WTC11 (cell line): ENCODE data around the gene TMEM235. TPM values are rescaled to one million over a fixed set of nuclear protein-coding genes. Genes with fewer than 3 reads are reported as not detected.
A peak's percentile ranks its signal among the peaks of the same experiment; 100 is the strongest.

Experiments used
- ATAC-seq: fragments of 200-7000 bp; cut with Tn5 transposase; 2 replicates; pipeline ENCODE4 v1.10.0; 2021; ENCODE audit warnings: mild to moderate bottlenecking, moderate library complexity
- CTCF ChIA-PET: fragments of 300-600 bp; sonication (Branson Sonifier 250); formaldehyde crosslinking; loops from one replicate; lab custom pipeline; 2021; ENCODE audit warnings: antibody characterized with exemption; lab: Charles Lee
- POLR2A ChIA-PET: fragments of 350-600 bp; sonication (Branson Sonifier 250); formaldehyde crosslinking; loops from one replicate; lab custom pipeline; 2021; ENCODE audit warnings: antibody characterized with exemption; lab: Charles Lee
- DNase-seq: peaks from one replicate; pipeline ENCODE4 v3.0.0; 2021; ENCODE audit warnings: low spot score
- H3K27ac Mint-ChIP-seq: 2 replicates; pipeline ENCODE4 v1.8.0; 2021; ENCODE audit warnings: mixed read lengths
- H3K27me3 Mint-ChIP-seq: 2 replicates; pipeline ENCODE4 v1.8.0; 2021; ENCODE audit warnings: low read depth, mild to moderate bottlenecking, moderate library complexity, mixed read lengths
- H3K36me3 Mint-ChIP-seq: 2 replicates; pipeline ENCODE4 v1.8.0; 2021; ENCODE audit warnings: mixed read lengths
- H3K4me1 Mint-ChIP-seq: 2 replicates; pipeline ENCODE4 v1.8.0; 2022; ENCODE audit warnings: mixed read lengths
- H3K4me3 Mint-ChIP-seq: 2 replicates; pipeline ENCODE4 v1.8.0; 2021; ENCODE audit warnings: mild to moderate bottlenecking, moderate library complexity, mixed read lengths
- H3K9me3 Mint-ChIP-seq: 2 replicates; pipeline ENCODE4 v1.8.0; 2021; ENCODE audit warnings: mixed read lengths
- FOXJ3 ChIP-seq: sonication (generic); formaldehyde crosslinking; IDR thresholded peaks from 2 replicates; pipeline ENCODE4 v1.9.0; 2021; ENCODE audit warnings: missing genetic modification reagents, mild to moderate bottlenecking, borderline replicate concordance
- GRHL2 ChIP-seq: fragments of 250-450 bp; sonication (Bioruptor Pico); IDR thresholded peaks from 2 replicates; pipeline ENCODE4 v1.8.0; 2022; ENCODE audit warnings: mild to moderate bottlenecking, moderate library complexity; ENCODE audit not compliant: insufficient replicate concordance, severe bottlenecking
- HMGA2 ChIP-seq: fragments of 250-450 bp; sonication (Bioruptor Pico); IDR thresholded peaks from 2 replicates; pipeline ENCODE4 v1.4.0; 2021; ENCODE audit warnings: mild to moderate bottlenecking, moderate library complexity
- IRF2 ChIP-seq: sonication (generic); formaldehyde crosslinking; IDR thresholded peaks from 2 replicates; pipeline ENCODE4 v1.8.0; 2022; ENCODE audit warnings: low read depth, missing genetic modification reagents, borderline replicate concordance
- MXD4 ChIP-seq: fragments of 250-450 bp; sonication (Bioruptor Pico); IDR thresholded peaks from 2 replicates; pipeline ENCODE4 v1.8.0; 2021; ENCODE audit warnings: mild to moderate bottlenecking, moderate library complexity, borderline replicate concordance
- NFYB ChIP-seq: sonication (generic); formaldehyde crosslinking; conservative IDR thresholded peaks from 2 replicates; pipeline ENCODE4 v1.8.0; 2022; ENCODE audit warnings: low read depth, missing genetic modification reagents
- NR2C2 ChIP-seq: sonication (generic); formaldehyde crosslinking; IDR thresholded peaks from 2 replicates; pipeline ENCODE4 v1.8.0; 2022; ENCODE audit warnings: mild to moderate bottlenecking, missing genetic modification reagents
- RELA ChIP-seq: sonication (generic); formaldehyde crosslinking; IDR thresholded peaks from 2 replicates; pipeline ENCODE4 v1.8.1; 2022; ENCODE audit warnings: missing genetic modification reagents, mild to moderate bottlenecking, borderline replicate concordance
- SMAD3 ChIP-seq: sonication (generic); formaldehyde crosslinking; IDR thresholded peaks from 2 replicates; pipeline ENCODE4 v1.8.0; 2022; ENCODE audit warnings: missing genetic modification reagents, mild to moderate bottlenecking, borderline replicate concordance
- SP1 ChIP-seq: sonication (generic); formaldehyde crosslinking; conservative IDR thresholded peaks from 2 replicates; pipeline ENCODE4 v1.8.1; 2022; ENCODE audit warnings: missing genetic modification reagents
- TEAD1 ChIP-seq: sonication (generic); formaldehyde crosslinking; IDR thresholded peaks from 2 replicates; pipeline ENCODE4 v1.8.0; 2022; ENCODE audit warnings: mild to moderate bottlenecking, missing genetic modification reagents
- TEAD4 ChIP-seq: sonication (generic); formaldehyde crosslinking; IDR thresholded peaks from 2 replicates; pipeline ENCODE4 v1.8.0; 2022; ENCODE audit warnings: mild to moderate bottlenecking, missing genetic modification reagents
- ZNF281 ChIP-seq: sonication (generic); formaldehyde crosslinking; IDR thresholded peaks from 2 replicates; pipeline ENCODE4 v1.8.0; 2023; ENCODE audit warnings: mild to moderate bottlenecking, missing genetic modification reagents
- ZNF416 ChIP-seq: fragments of 250-450 bp; sonication (Bioruptor Pico); IDR thresholded peaks from 2 replicates; pipeline ENCODE4 v1.9.0; 2021; ENCODE audit warnings: mild to moderate bottlenecking, inconsistent platforms
- ZNF423 ChIP-seq: fragments of 250-450 bp; sonication (Bioruptor Pico); IDR thresholded peaks from 2 replicates; pipeline ENCODE4 v2.1.2; 2022; ENCODE audit warnings: mild to moderate bottlenecking, moderate library complexity
- total RNA-seq: library from RNA; stranded (reverse); gene quantifications from 3 replicates; pipeline ENCODE4 v1.2.3, GENCODE V29; 2021
- TF ChIP-seq, protein P1 (sequence below): sonication (generic); formaldehyde crosslinking; IDR thresholded peaks from 2 replicates; pipeline ENCODE4 v1.8.1; 2023; ENCODE audit warnings: mild to moderate bottlenecking, moderate library complexity, missing genetic modification reagents
- TF ChIP-seq, protein P2 (sequence below): fragments of 250-450 bp; sonication (Bioruptor Pico); IDR thresholded peaks from 2 replicates; pipeline ENCODE4 v2.1.2; 2022; ENCODE audit warnings: mild to moderate bottlenecking, moderate library complexity
- TF ChIP-seq, protein P3 (sequence below): fragments of 250-450 bp; sonication (Bioruptor Pico); IDR thresholded peaks from 2 replicates; pipeline ENCODE4 v1.9.0; 2021; ENCODE audit warnings: moderate library complexity, mild to moderate bottlenecking, inconsistent platforms, borderline replicate concordance
- TF ChIP-seq, protein P4 (sequence below): sonication (generic); formaldehyde crosslinking; IDR thresholded peaks from 2 replicates; pipeline ENCODE4 v1.8.0; 2023; ENCODE audit warnings: missing genetic modification reagents, mild to moderate bottlenecking, borderline replicate concordance

The TMEM235 gene
- total RNA-seq, 1 experiment from 2014 or later = 0.24 TPM

DNA sequence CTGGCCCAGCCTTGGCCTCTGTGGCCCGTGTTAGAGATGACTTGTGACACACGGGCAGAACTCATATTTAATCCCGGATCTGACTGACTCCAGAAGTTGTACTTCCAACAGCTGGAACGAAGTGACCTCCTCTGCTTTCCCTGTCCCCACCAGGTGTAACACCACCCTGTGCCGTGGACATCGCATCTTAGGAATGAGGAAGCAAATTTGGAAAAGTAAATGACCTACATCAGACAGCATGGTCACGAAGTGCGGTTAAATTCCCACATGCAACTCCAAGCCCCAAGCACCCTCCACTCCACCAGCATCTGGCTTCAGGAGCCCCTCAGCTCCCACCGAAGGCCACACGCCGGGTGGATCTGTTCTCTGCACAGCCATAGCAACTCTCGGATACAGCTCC, 47.5 kb upstream of the TMEM235 start (continued):
- TF ChIP-seq, protein P1, sequence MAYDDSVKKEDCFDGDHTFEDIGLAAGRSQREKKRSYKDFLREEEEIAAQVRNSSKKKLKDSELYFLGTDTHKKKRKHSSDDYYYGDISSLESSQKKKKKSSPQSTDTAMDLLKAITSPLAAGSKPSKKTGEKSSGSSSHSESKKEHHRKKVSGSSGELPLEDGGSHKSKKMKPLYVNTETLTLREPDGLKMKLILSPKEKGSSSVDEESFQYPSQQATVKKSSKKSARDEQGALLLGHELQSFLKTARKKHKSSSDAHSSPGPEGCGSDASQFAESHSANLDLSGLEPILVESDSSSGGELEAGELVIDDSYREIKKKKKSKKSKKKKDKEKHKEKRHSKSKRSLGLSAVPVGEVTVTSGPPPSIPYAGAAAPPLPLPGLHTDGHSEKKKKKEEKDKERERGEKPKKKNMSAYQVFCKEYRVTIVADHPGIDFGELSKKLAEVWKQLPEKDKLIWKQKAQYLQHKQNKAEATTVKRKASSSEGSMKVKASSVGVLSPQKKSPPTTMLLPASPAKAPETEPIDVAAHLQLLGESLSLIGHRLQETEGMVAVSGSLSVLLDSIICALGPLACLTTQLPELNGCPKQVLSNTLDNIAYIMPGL = no peak
- TF ChIP-seq SP1 (no peak), NR2C2 (CRISPR knock-in tag) (no peak), ZNF416 (no peak)

- ChIA-PET CTCF (interaction anchor here (0.7 to 4.9 kb wide), 4 partner anchors 8 to 99 kb away, joined by 3 to 85 read pairs (median 4); no protein-coding TSS in a partner anchor), POLR2A (no interaction called here)
- H3K9me3 Mint-ChIP-seq = no peaks in the 10 kb centered on the region
- 0 out of 2 replicates have a peak overlapping the region, but pooled peaks have one; percentile 19 for H3K27ac Mint-ChIP-seq
- TF ChIP-seq, protein P2, sequence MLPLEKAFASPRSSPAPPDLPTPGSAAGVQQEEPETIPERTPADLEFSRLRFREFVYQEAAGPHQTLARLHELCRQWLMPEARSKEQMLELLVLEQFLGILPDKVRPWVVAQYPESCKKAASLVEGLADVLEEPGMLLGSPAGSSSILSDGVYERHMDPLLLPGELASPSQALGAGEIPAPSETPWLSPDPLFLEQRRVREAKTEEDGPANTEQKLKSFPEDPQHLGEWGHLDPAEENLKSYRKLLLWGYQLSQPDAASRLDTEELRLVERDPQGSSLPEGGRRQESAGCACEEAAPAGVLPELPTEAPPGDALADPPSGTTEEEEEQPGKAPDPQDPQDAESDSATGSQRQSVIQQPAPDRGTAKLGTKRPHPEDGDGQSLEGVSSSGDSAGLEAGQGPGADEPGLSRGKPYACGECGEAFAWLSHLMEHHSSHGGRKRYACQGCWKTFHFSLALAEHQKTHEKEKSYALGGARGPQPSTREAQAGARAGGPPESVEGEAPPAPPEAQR (CRISPR knock-in tag) = no peak
- TF ChIP-seq IRF2 (CRISPR knock-in tag) = no peak
- TF ChIP-seq ZNF281 = no peak
- no peaks in the 10 kb centered on the region for H3K27me3 Mint-ChIP-seq
- H3K4me3 Mint-ChIP-seq = peak overlapping the region; percentile 37; the same call in 1 of the 2 replicates
- ATAC-seq = no peak
- DNase-seq = no peak
- H3K4me1 Mint-ChIP-seq = peaks cover 24% of the 10 kb centered on the region
- H3K36me3 Mint-ChIP-seq = peaks cover 55% of the 10 kb centered on the region
Observed at GRCh38 chr17:78184351-78184750, 47.1 kb upstream of the TMEM235 start.

DNA sequence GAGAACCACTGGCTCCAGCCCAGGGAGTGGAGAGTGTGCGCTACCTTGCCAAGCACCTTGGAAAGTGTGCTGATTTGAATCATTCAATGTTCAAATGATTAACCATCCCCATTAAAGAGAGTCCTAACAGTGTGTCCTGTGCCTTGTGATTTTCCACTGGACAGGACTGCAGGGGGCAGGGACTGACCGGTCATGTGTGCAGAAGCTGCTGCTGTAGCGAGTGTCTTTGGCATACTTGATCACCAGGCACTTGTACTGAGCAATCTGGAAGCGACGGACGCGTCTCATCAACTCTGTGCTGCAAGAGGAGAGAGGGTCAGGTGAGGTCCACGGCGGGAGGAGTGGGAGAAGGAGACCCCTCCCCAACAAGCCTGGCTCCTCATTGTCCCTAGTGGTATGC, 46.6 kb upstream of the TMEM235 start:
- H3K36me3 Mint-ChIP-seq = peaks cover 50% of the 10 kb centered on the region
- ATAC-seq (no peak), DNase-seq (no peak)
- H3K9me3 Mint-ChIP-seq = no peaks in the 10 kb centered on the region
- peak overlapping the region; percentile 82 for H3K4me3 Mint-ChIP-seq
- ChIA-PET CTCF (interaction anchor here (1.2 to 4.9 kb wide), 2 partner anchors 9 to 100 kb away, joined by 4 to 85 read pairs; no protein-coding TSS in a partner anchor), POLR2A (no interaction called here)
- H3K27me3 Mint-ChIP-seq = no peaks in the 10 kb centered on the region
- H3K27ac Mint-ChIP-seq = peak overlapping the region; percentile 39; the same call in 1 of the 2 replicates
- TF ChIP-seq MXD4 (CRISPR knock-in tag) = no peak
- no peak for TF ChIP-seq ZNF416
- no peak for TF ChIP-seq SMAD3
- no peak for TF ChIP-seq FOXJ3
- no peak for TF ChIP-seq HMGA2
- no peak for TF ChIP-seq RELA (CRISPR knock-in tag)
- TF ChIP-seq TEAD4 (CRISPR knock-in tag) = no peak
- TF ChIP-seq, protein P3, sequence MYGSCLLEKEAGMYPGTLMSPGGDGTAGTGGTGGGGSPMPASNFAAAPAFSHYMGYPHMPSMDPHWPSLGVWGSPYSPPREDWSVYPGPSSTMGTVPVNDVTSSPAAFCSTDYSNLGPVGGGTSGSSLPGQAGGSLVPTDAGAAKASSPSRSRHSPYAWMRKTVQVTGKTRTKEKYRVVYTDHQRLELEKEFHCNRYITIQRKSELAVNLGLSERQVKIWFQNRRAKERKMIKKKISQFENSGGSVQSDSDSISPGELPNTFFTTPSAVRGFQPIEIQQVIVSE (CRISPR knock-in tag) = no peak
- TF ChIP-seq, protein P2 (CRISPR knock-in tag) = no peak
- no peak for TF ChIP-seq ZNF423 (CRISPR knock-in tag)
- TF ChIP-seq GRHL2 (CRISPR knock-in tag) = no peak
- no peak for TF ChIP-seq NFYB
- no peak for TF ChIP-seq TEAD1 (CRISPR knock-in tag)
- TF ChIP-seq, protein P4, sequence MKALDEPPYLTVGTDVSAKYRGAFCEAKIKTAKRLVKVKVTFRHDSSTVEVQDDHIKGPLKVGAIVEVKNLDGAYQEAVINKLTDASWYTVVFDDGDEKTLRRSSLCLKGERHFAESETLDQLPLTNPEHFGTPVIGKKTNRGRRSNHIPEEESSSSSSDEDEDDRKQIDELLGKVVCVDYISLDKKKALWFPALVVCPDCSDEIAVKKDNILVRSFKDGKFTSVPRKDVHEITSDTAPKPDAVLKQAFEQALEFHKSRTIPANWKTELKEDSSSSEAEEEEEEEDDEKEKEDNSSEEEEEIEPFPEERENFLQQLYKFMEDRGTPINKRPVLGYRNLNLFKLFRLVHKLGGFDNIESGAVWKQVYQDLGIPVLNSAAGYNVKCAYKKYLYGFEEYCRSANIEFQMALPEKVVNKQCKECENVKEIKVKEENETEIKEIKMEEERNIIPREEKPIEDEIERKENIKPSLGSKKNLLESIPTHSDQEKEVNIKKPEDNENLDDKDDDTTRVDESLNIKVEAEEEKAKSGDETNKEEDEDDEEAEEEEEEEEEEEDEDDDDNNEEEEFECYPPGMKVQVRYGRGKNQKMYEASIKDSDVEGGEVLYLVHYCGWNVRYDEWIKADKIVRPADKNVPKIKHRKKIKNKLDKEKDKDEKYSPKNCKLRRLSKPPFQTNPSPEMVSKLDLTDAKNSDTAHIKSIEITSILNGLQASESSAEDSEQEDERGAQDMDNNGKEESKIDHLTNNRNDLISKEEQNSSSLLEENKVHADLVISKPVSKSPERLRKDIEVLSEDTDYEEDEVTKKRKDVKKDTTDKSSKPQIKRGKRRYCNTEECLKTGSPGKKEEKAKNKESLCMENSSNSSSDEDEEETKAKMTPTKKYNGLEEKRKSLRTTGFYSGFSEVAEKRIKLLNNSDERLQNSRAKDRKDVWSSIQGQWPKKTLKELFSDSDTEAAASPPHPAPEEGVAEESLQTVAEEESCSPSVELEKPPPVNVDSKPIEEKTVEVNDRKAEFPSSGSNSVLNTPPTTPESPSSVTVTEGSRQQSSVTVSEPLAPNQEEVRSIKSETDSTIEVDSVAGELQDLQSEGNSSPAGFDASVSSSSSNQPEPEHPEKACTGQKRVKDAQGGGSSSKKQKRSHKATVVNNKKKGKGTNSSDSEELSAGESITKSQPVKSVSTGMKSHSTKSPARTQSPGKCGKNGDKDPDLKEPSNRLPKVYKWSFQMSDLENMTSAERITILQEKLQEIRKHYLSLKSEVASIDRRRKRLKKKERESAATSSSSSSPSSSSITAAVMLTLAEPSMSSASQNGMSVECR (CRISPR knock-in tag) = no peak
- H3K4me1 Mint-ChIP-seq = peaks cover 24% of the 10 kb centered on the region
